Measurements from ENCODE around the gene IGF1R. TPM values are rescaled to one million over a fixed set of nuclear protein-coding genes. Genes with fewer than 3 reads are reported as not detected.

The IGF1R gene
- total and polyA plus RNA-seq, 2 of the 8 experiments (the other 6 are each of a cell fraction or from before 2014, with no cell fraction given): 32.9 to 109 TPM

- Histone ChIP-seq H2AFZ (ENCODE audit: low read length) (no peak overlapping the region), H4K8ac (ENCODE audit: extremely low read depth, insufficient read depth, low read length) (no peak overlapping the region), H3K27ac (ENCODE audit: low read depth, low read length) (no peak overlapping the region), H3K4ac (replicated peaks; ENCODE audit: insufficient read length, low read depth, low read length) (no peak overlapping the region), H3K36me3 (ENCODE audit: control insufficient read depth in 2 of 4, insufficient read depth in 4 of 4, low read length in 3 of 4) (no peaks in the 10 kb centered on the region), H3K9me3 (ENCODE audit: insufficient read depth in 2 of 2, low read depth in 1 of 2, low read length in 1 of 2) (no peaks in the 10 kb centered on the region), H2BK5ac (ENCODE audit: low read depth, low read length) (no peak overlapping the region), H3K23me2 (ENCODE audit: low read depth, low read length) (no peaks in the 10 kb centered on the region), H3K4me2 (ENCODE audit: insufficient read depth in 1 of 2, low read depth in 2 of 2, low read length in 2 of 2) (no peak overlapping the region), H3K9ac (replicated peaks in 1 of 4; ENCODE audit: extremely low read depth in 1 of 4, low read depth in 3 of 4, low read length in 3 of 4) (no peak overlapping the region), H3K79me1 (ENCODE audit: low read depth, low read length) (peaks cover 6% of the 10 kb centered on the region), H4K20me1 (replicated peaks in 1 of 2; ENCODE audit: control insufficient read depth in 1 of 2, insufficient read depth in 2 of 2, low read length in 2 of 2) (peaks cover 7 to 11% of the 10 kb centered on the region in 2 experiments), H2BK12ac (ENCODE audit: low read depth, low read length) (no peak overlapping the region), H3K18ac (ENCODE audit: extremely low read depth, low read length) (no peak overlapping the region; the same call in 1 of the 2 replicates), H3K4me3 (ENCODE audit: extremely low read depth in 1 of 4, insufficient read depth in 2 of 4, low read depth in 3 of 4, low read length in 4 of 4) (no peak overlapping the region), H2AK5ac (ENCODE audit: low read depth, low read length) (0 out of 2 replicates have a peak overlapping the region, but pooled peaks have one; percentile 18), H4K91ac (replicated peaks; ENCODE audit: insufficient read length, low read length) (no peak overlapping the region), H3K23ac (ENCODE audit: insufficient read length) (no peak overlapping the region), H2BK20ac (ENCODE audit: low read length) (no peak overlapping the region), H3K56ac (replicated peaks; ENCODE audit: insufficient read length, low read depth, low read length) (no peak overlapping the region), H3K79me2 (ENCODE audit: control insufficient read depth in 1 of 2, insufficient read depth in 2 of 2, low read length in 2 of 2) (peaks cover 9 to 93% of the 10 kb centered on the region in 2 experiments), H2BK15ac (ENCODE audit: low read length) (no peak overlapping the region), H2BK120ac (replicated peaks; ENCODE audit: low read depth, low read length) (no peak overlapping the region), H4K5ac (ENCODE audit: insufficient read length, low read depth, low read length) (no peak overlapping the region), H3K27me3 (replicated peaks in 1 of 4; ENCODE audit: control insufficient read depth in 3 of 4, extremely low read depth in 1 of 4, insufficient read depth in 3 of 4, low read length in 3 of 4) (no peaks in the 10 kb centered on the region), H3K14ac (ENCODE audit: insufficient read length) (no peak overlapping the region), H3K4me1 (replicated peaks in 1 of 4; ENCODE audit: control insufficient read depth in 3 of 4, insufficient read depth in 4 of 4, low read length in 3 of 4) (peaks cover 3 to 15% (median 5%) of the 10 kb centered on the region in 4 experiments; a peak in 4 of 7 replicates)
- CTCF ChIA-PET (ENCODE audit: partially characterized antibody): interaction anchor here (0.9 to 1.0 kb wide), 2 partner anchors 10 to 61 kb away, joined by 4 read pairs; no protein-coding TSS in a partner anchor
- POLR2A ChIA-PET (ENCODE audit: partially characterized antibody): no interaction called here
- WGBS, 2 experiments (ENCODE audit: extremely low coverage in 1 of 2, insufficient coverage in 1 of 2, insufficient read length in 1 of 2, insufficient replicate concordance in 2 of 2, low coverage in 1 of 2, low lambda C conversion rate in 2 of 2, missing lambda C conversion rate in 1 of 2): 84% methylated on average over 4 of the region's 4 CpGs; no CpG with 5 or more reads in 1 of the 2 experiments
- no peak for DNase-seq (ENCODE audit: low read depth in 1 of 2, low spot score in 2 of 2)
- no peak for FAIRE-seq
- TF ChIP-seq PHF8 (conservative IDR thresholded peaks at IDR 0.05; ENCODE audit: low read depth, low read length): no peak
- no peak for TF ChIP-seq ATF2 (IDR thresholded peaks at IDR 0.05; ENCODE audit: low read length)
- no peak for TF ChIP-seq POLR2A (IDR thresholded peaks at IDR 0.05; ENCODE audit: control extremely low read depth in 1 of 2, low read depth in 2 of 2, low read length in 2 of 2)
These were observed 193.2 kb downstream of the IGF1R start for GRCh38 chr15:98841419-98841970.
